ENCODE data around the gene CPNE2.

Gene CPNE2

GRCh38 chr16:57132470-57132869 lies 40.1 kb downstream of the CPNE2 start:
- WGBS, result 100% methylated on average over 1 of the region's 1 CpG
- no peak overlapping the region for H3K23ac ChIP-seq (ENCODE audit: low read length in 2 of 2)
- no peak overlapping the region for H3K18ac ChIP-seq (ENCODE audit: low read depth in 1 of 2, low read length in 2 of 2)
- H2BK12ac ChIP-seq (ENCODE audit: low read length in 2 of 2), result no peak overlapping the region
- H3K4me1 ChIP-seq (ENCODE audit: control insufficient read depth, insufficient read depth, low read depth, low read length), result no peaks in the 10 kb centered on the region
- H2BK15ac ChIP-seq (ENCODE audit: low read depth, poor library complexity, severe bottlenecking), result no peak overlapping the region
- no peaks in the 10 kb centered on the region for H3K79me1 ChIP-seq (replicated peaks; ENCODE audit: low read length, poor library complexity, severe bottlenecking)
- H3K9me3 ChIP-seq (ENCODE audit: control insufficient read depth, low read length), result no peaks in the 10 kb centered on the region
- H3K4me3 ChIP-seq (ENCODE audit: insufficient read depth in 1 of 2, low read depth in 1 of 2, low read length in 2 of 2), result no peak overlapping the region
- peaks cover 0 to 16% of the 10 kb centered on the region in 2 experiments for H3K36me3 ChIP-seq (ENCODE audit: control insufficient read depth in 1 of 2, insufficient read depth in 2 of 2, low read depth in 1 of 2, low read length in 2 of 2)
- no peak overlapping the region for H3K9ac ChIP-seq (ENCODE audit: low read length)
- no peak overlapping the region for H2BK120ac ChIP-seq (ENCODE audit: low read depth, low read length)
- H2AK5ac ChIP-seq (ENCODE audit: low read length, severe bottlenecking), result no peak overlapping the region
- no peak overlapping the region for H3K27ac ChIP-seq (ENCODE audit: low read length, poor library complexity, severe bottlenecking)
- no peak overlapping the region for H3K14ac ChIP-seq (ENCODE audit: low read length in 2 of 2)
- H4K91ac ChIP-seq (ENCODE audit: low read length), result no peak overlapping the region
- no peak for DNase-seq
- no peak overlapping the region for H2AFZ ChIP-seq (ENCODE audit: low read depth, low read length)
- no peaks in the 10 kb centered on the region for H3K27me3 ChIP-seq (ENCODE audit: control insufficient read depth in 1 of 2, insufficient read depth in 1 of 2, low read length in 2 of 2)
- no peak overlapping the region for H2BK5ac ChIP-seq (ENCODE audit: low read depth, low read length, poor library complexity, severe bottlenecking)
- no peak overlapping the region for H3K4ac ChIP-seq (ENCODE audit: low read depth in 1 of 2, low read length in 2 of 2)
- H3K4me2 ChIP-seq (ENCODE audit: low read length, poor library complexity, severe bottlenecking), result no peak overlapping the region
- H4K8ac ChIP-seq (ENCODE audit: low read length), result no peak overlapping the region

DNA sequence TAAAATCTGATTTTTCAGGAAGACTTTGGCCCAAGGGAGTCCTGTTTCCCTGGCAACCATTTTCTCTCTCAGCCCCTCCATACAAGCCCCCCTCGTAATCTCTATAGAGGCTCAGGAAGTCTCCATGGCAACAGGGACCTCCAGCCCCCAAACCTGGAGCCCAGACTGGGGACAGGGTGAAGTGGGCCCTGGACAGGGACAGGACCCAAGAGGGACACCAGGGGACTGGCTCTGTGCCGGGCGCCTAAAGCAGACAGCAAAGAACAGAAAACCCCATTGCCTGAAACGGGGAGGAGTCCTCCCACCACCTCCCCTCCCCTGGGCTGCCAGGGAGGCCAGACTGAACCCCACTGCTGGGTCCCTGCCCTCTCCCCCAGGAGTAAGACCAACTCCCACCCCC lies 40.6 kb downstream of the CPNE2 start:
- Histone ChIP-seq H2AK5ac (ENCODE audit: low read length, severe bottlenecking) (no peak overlapping the region), H3K4me3 (ENCODE audit: insufficient read depth in 1 of 2, low read depth in 1 of 2, low read length in 2 of 2) (no peak overlapping the region), H3K27ac (ENCODE audit: low read length, poor library complexity, severe bottlenecking) (no peak overlapping the region), H3K4me2 (ENCODE audit: low read length, poor library complexity, severe bottlenecking) (no peak overlapping the region), H3K4me1 (ENCODE audit: control insufficient read depth, insufficient read depth, low read depth, low read length) (no peaks in the 10 kb centered on the region), H2BK5ac (ENCODE audit: low read depth, low read length, poor library complexity, severe bottlenecking) (no peak overlapping the region), H4K91ac (ENCODE audit: low read length) (no peak overlapping the region), H3K18ac (ENCODE audit: low read depth in 1 of 2, low read length in 2 of 2) (no peak overlapping the region), H3K9ac (ENCODE audit: low read length) (no peak overlapping the region), H3K9me3 (ENCODE audit: control insufficient read depth, low read length) (no peaks in the 10 kb centered on the region), H3K23ac (ENCODE audit: low read length in 2 of 2) (no peak overlapping the region), H2BK15ac (ENCODE audit: low read depth, poor library complexity, severe bottlenecking) (no peak overlapping the region), H2BK12ac (ENCODE audit: low read length in 2 of 2) (no peak overlapping the region), H4K8ac (ENCODE audit: low read length) (no peak overlapping the region), H2BK120ac (ENCODE audit: low read depth, low read length) (no peak overlapping the region), H3K4ac (ENCODE audit: low read depth in 1 of 2, low read length in 2 of 2) (no peak overlapping the region), H3K27me3 (ENCODE audit: control insufficient read depth in 1 of 2, insufficient read depth in 1 of 2, low read length in 2 of 2) (no peaks in the 10 kb centered on the region), H3K36me3 (ENCODE audit: control insufficient read depth in 1 of 2, insufficient read depth in 2 of 2, low read depth in 1 of 2, low read length in 2 of 2) (peaks cover 0 to 20% of the 10 kb centered on the region in 2 experiments), H2AFZ (ENCODE audit: low read depth, low read length) (no peak overlapping the region), H3K79me1 (replicated peaks; ENCODE audit: low read length, poor library complexity, severe bottlenecking) (no peaks in the 10 kb centered on the region), H3K14ac (ENCODE audit: low read length in 2 of 2) (no peak overlapping the region)
- DNase-seq, result no peak
- 62% methylated on average over 3 of the region's 4 CpGs for WGBS

GRCh38 chr16:57133886-57134285 lies 41.5 kb downstream of the CPNE2 start:
- no peaks in the 10 kb centered on the region for H3K4me1 ChIP-seq (ENCODE audit: control insufficient read depth, insufficient read depth, low read depth, low read length)
- H3K4me2 ChIP-seq (ENCODE audit: low read length, poor library complexity, severe bottlenecking), result no peak overlapping the region
- no peak overlapping the region for H4K91ac ChIP-seq (ENCODE audit: low read length)
- H4K8ac ChIP-seq (ENCODE audit: low read length), result no peak overlapping the region
- no peak overlapping the region for H3K27ac ChIP-seq (ENCODE audit: low read length, poor library complexity, severe bottlenecking)
- H2BK120ac ChIP-seq (ENCODE audit: low read depth, low read length), result no peak overlapping the region
- no peak overlapping the region for H2AK5ac ChIP-seq (ENCODE audit: low read length, severe bottlenecking)
- H3K4ac ChIP-seq (ENCODE audit: low read depth in 1 of 2, low read length in 2 of 2), result no peak overlapping the region
- H3K4me3 ChIP-seq (ENCODE audit: insufficient read depth in 1 of 2, low read depth in 1 of 2, low read length in 2 of 2), result no peak overlapping the region
- H2BK15ac ChIP-seq (ENCODE audit: low read depth, poor library complexity, severe bottlenecking), result no peak overlapping the region
- H3K9me3 ChIP-seq (ENCODE audit: control insufficient read depth, low read length), result no peaks in the 10 kb centered on the region
- H3K14ac ChIP-seq (ENCODE audit: low read length in 2 of 2), result no peak overlapping the region
- no peak overlapping the region for H2AFZ ChIP-seq (ENCODE audit: low read depth, low read length)
- no peak for DNase-seq
- no peaks in the 10 kb centered on the region for H3K27me3 ChIP-seq (ENCODE audit: control insufficient read depth in 1 of 2, insufficient read depth in 1 of 2, low read length in 2 of 2)
- 89% methylated on average over 10 of the region's 10 CpGs for WGBS
- H2BK12ac ChIP-seq (ENCODE audit: low read length in 2 of 2), result no peak overlapping the region
- H3K36me3 ChIP-seq (ENCODE audit: control insufficient read depth in 1 of 2, insufficient read depth in 2 of 2, low read depth in 1 of 2, low read length in 2 of 2), result peaks cover 0 to 18% of the 10 kb centered on the region in 2 experiments
- H3K79me1 ChIP-seq (replicated peaks; ENCODE audit: low read length, poor library complexity, severe bottlenecking), result no peaks in the 10 kb centered on the region
- no peak overlapping the region for H3K18ac ChIP-seq (ENCODE audit: low read depth in 1 of 2, low read length in 2 of 2)
- no peak overlapping the region for H2BK5ac ChIP-seq (ENCODE audit: low read depth, low read length, poor library complexity, severe bottlenecking)
- H3K9ac ChIP-seq (ENCODE audit: low read length), result no peak overlapping the region
- H3K23ac ChIP-seq (ENCODE audit: low read length in 2 of 2), result no peak overlapping the region

GRCh38 chr16:57134982-57135381 lies 42.6 kb downstream of the CPNE2 start:
- Histone ChIP-seq H3K9ac (ENCODE audit: low read length) (no peak overlapping the region), H4K91ac (ENCODE audit: low read length) (no peak overlapping the region), H3K27ac (ENCODE audit: low read length, poor library complexity, severe bottlenecking) (no peak overlapping the region), H4K8ac (ENCODE audit: low read length) (no peak overlapping the region), H2AK5ac (ENCODE audit: low read length, severe bottlenecking) (no peak overlapping the region), H3K23ac (ENCODE audit: low read length in 2 of 2) (no peak overlapping the region), H3K36me3 (ENCODE audit: control insufficient read depth in 1 of 2, insufficient read depth in 2 of 2, low read depth in 1 of 2, low read length in 2 of 2) (peaks cover 0 to 17% of the 10 kb centered on the region in 2 experiments), H3K79me1 (replicated peaks; ENCODE audit: low read length, poor library complexity, severe bottlenecking) (no peaks in the 10 kb centered on the region), H2AFZ (ENCODE audit: low read depth, low read length) (no peak overlapping the region), H3K9me3 (ENCODE audit: control insufficient read depth, low read length) (no peaks in the 10 kb centered on the region), H2BK12ac (ENCODE audit: low read length in 2 of 2) (no peak overlapping the region), H3K4ac (ENCODE audit: low read depth in 1 of 2, low read length in 2 of 2) (no peak overlapping the region), H3K4me1 (ENCODE audit: control insufficient read depth, insufficient read depth, low read depth, low read length) (peaks cover 2% of the 10 kb centered on the region), H3K18ac (ENCODE audit: low read depth in 1 of 2, low read length in 2 of 2) (no peak overlapping the region), H3K4me2 (ENCODE audit: low read length, poor library complexity, severe bottlenecking) (no peak overlapping the region), H3K27me3 (ENCODE audit: control insufficient read depth in 1 of 2, insufficient read depth in 1 of 2, low read length in 2 of 2) (no peaks in the 10 kb centered on the region), H2BK5ac (ENCODE audit: low read depth, low read length, poor library complexity, severe bottlenecking) (no peak overlapping the region), H2BK15ac (ENCODE audit: low read depth, poor library complexity, severe bottlenecking) (no peak overlapping the region), H2BK120ac (ENCODE audit: low read depth, low read length) (no peak overlapping the region), H3K14ac (ENCODE audit: low read length in 2 of 2) (no peak overlapping the region), H3K4me3 (ENCODE audit: insufficient read depth in 1 of 2, low read depth in 1 of 2, low read length in 2 of 2) (no peak overlapping the region)
- WGBS, result 95% methylated on average over 2 of the region's 2 CpGs
- DNase-seq, result no peak
